ENCODE data around the gene PKIG.

DNA sequence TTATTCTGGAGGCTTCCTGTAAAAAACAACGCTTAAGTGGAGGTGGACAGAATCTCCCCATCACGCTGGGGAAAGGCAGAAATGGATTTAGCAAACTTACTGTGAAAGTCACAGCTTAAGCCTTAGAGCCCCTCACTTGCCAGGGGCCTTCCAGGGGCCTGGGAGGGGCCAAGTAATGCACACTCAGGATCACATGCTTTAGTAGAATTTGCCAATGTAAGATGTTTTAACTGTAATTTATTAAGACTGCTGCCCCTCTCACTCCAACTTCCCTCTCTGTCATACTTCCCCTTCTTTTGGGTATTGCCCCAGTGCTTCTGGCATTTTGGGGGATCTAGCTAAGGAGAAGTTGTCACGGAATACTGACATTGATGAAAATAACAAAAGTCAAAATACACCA, 81.8 kb downstream of the PKIG start:
- TF ChIP-seq, protein P1, sequence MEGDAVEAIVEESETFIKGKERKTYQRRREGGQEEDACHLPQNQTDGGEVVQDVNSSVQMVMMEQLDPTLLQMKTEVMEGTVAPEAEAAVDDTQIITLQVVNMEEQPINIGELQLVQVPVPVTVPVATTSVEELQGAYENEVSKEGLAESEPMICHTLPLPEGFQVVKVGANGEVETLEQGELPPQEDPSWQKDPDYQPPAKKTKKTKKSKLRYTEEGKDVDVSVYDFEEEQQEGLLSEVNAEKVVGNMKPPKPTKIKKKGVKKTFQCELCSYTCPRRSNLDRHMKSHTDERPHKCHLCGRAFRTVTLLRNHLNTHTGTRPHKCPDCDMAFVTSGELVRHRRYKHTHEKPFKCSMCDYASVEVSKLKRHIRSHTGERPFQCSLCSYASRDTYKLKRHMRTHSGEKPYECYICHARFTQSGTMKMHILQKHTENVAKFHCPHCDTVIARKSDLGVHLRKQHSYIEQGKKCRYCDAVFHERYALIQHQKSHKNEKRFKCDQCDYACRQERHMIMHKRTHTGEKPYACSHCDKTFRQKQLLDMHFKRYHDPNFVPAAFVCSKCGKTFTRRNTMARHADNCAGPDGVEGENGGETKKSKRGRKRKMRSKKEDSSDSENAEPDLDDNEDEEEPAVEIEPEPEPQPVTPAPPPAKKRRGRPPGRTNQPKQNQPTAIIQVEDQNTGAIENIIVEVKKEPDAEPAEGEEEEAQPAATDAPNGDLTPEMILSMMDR (IDR thresholded peaks at IDR 0.05) = no peak
- TF ChIP-seq POLR2AphosphoS5 (IDR thresholded peaks at IDR 0.05) (no peak), POLR2A (IDR thresholded peaks at IDR 0.05) (no peak), EP300 (IDR thresholded peaks at IDR 0.05) (no peak)

Data from suprapubic skin (tissue), 4 donors.